Activated CD4-positive, alpha-beta memory T cell treated with anti-CD3 and anti-CD28 coated beads, Interleukin-2, amount 10 ng/mL, durations not matched to agents 7 days and 5 days (primary cell): ENCODE data around the gene NKAIN2. TPM values are rescaled to one million over a fixed set of nuclear protein-coding genes. Genes with fewer than 3 reads are reported as not detected.
"Not testable (repeated sequence)": the region's sequence is repeated elsewhere in the genome, so short reads cannot be mapped to it uniquely, and the experiment has no call there.

ENCODE experiments used
- CTCF ChIA-PET: fragments of 350-600 bp; sonication (Branson Sonifier 250); formaldehyde crosslinking; loops from one replicate; lab custom pipeline; 2021; ENCODE audit warnings: antibody characterized with exemption, inconsistent platforms; lab: Charles Lee
- POLR2A ChIA-PET: fragments of 350-600 bp; sonication (Branson Sonifier 250); formaldehyde crosslinking; loops from one replicate; lab custom pipeline; 2021; ENCODE audit warnings: antibody characterized with exemption; lab: Charles Lee
- DNase-seq: peaks from one replicate; pipeline ENCODE4 v3.0.0-alpha.2; 2020
- H3K27ac Mint-ChIP-seq: one replicate; pipeline ENCODE4 v1.8.0; 2021; ENCODE audit warnings: mild to moderate bottlenecking, mixed read lengths
- H3K27me3 Mint-ChIP-seq: one replicate; pipeline ENCODE4 v1.8.0; 2021; ENCODE audit warnings: mixed read lengths
- H3K36me3 Mint-ChIP-seq: one replicate; pipeline ENCODE4 v1.8.0; 2021; ENCODE audit warnings: low read depth, mixed read lengths
- H3K4me1 Mint-ChIP-seq: one replicate; pipeline ENCODE4 v1.8.0; 2021; ENCODE audit warnings: mixed read lengths
- H3K4me3 Mint-ChIP-seq: one replicate; pipeline ENCODE4 v1.8.0; 2021; ENCODE audit warnings: mild to moderate bottlenecking, mixed read lengths
- H3K9me3 Mint-ChIP-seq: one replicate; pipeline ENCODE4 v1.8.0; 2021; ENCODE audit warnings: mixed read lengths
- total RNA-seq, 2 experiments: library from RNA; stranded (reverse); gene quantifications; one replicate each; pipeline ENCODE4 v1.2.3, GENCODE V29; 2021

The NKAIN2 gene
- total RNA-seq, 2 experiments from 2014 or later, result not detected

- H3K4me1 Mint-ChIP-seq, CTCF ChIA-PET, H3K4me3 Mint-ChIP-seq, H3K27ac Mint-ChIP-seq, H3K9me3 Mint-ChIP-seq, POLR2A ChIA-PET, DNase-seq, H3K36me3 Mint-ChIP-seq, H3K27me3 Mint-ChIP-seq: not testable (repeated sequence)
Measured at GRCh38 chr6:124464600-124464999, 660.9 kb downstream of the NKAIN2 start.

GRCh38 chr6:124466949-124467348, 663.3 kb downstream of the NKAIN2 start:
- no peak for DNase-seq
- Mint-ChIP-seq H3K9me3 (no peaks in the 10 kb centered on the region), H3K36me3 (no peaks in the 10 kb centered on the region), H3K27ac (no peak overlapping the region), H3K4me3 (no peak overlapping the region), H3K27me3 (no peaks in the 10 kb centered on the region), H3K4me1 (no peaks in the 10 kb centered on the region)
- ChIA-PET CTCF (no interaction called here), POLR2A (no interaction called here)

DNA sequence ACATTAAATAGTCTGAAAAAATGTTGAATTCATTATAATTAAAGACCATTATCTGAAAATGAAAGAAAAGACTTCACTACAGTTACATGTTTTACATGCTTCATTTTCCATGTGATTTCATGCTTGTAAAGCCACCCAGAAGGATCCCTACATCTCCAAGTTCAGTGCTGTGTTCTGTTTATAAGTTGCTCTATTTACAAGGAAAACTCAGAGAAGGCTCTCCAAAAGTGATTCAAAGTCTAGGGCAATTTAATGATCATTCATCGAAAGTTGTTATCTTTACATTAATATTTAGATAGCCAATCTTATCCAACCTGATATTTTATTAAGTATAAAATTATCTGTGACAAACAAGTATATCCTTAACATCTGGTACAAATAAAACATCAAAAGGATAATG, 663.7 kb downstream of the NKAIN2 start:
- Mint-ChIP-seq H3K9me3 (no peaks in the 10 kb centered on the region), H3K36me3 (no peaks in the 10 kb centered on the region), H3K27me3 (no peaks in the 10 kb centered on the region), H3K4me3 (no peak overlapping the region), H3K4me1 (no peaks in the 10 kb centered on the region), H3K27ac (no peak overlapping the region)
- CTCF ChIA-PET, result no interaction called here
- DNase-seq, result no peak
- POLR2A ChIA-PET, result no interaction called here

GRCh38 chr6:124470803-124471202, 667.1 kb downstream of the NKAIN2 start:
- ChIA-PET POLR2A (no interaction called here), CTCF (no interaction called here)
- no peaks in the 10 kb centered on the region for H3K9me3 Mint-ChIP-seq
- no peak overlapping the region for H3K4me3 Mint-ChIP-seq
- no peaks in the 10 kb centered on the region for H3K36me3 Mint-ChIP-seq
- no peak for DNase-seq
- H3K4me1 Mint-ChIP-seq, result no peaks in the 10 kb centered on the region
- no peaks in the 10 kb centered on the region for H3K27me3 Mint-ChIP-seq
- no peak overlapping the region for H3K27ac Mint-ChIP-seq

GRCh38 chr6:124475176-124475575, 671.5 kb downstream of the NKAIN2 start:
- Mint-ChIP-seq H3K36me3 (no peaks in the 10 kb centered on the region), H3K27me3 (no peaks in the 10 kb centered on the region), H3K4me3 (no peak overlapping the region), H3K4me1 (no peaks in the 10 kb centered on the region), H3K9me3 (no peaks in the 10 kb centered on the region), H3K27ac (no peak overlapping the region)
- CTCF ChIA-PET, result interaction anchor here (1.0 kb wide), 1 partner anchor 14 kb away, joined by 3 read pairs; no protein-coding TSS in a partner anchor
- no peak for DNase-seq
- POLR2A ChIA-PET, result no interaction called here

GRCh38 chr6:124478906-124479305, 675.2 kb downstream of the NKAIN2 start:
- Mint-ChIP-seq H3K27me3 (no peaks in the 10 kb centered on the region), H3K4me3 (no peak overlapping the region), H3K4me1 (no peaks in the 10 kb centered on the region), H3K36me3 (no peaks in the 10 kb centered on the region), H3K27ac (no peak overlapping the region), H3K9me3 (no peaks in the 10 kb centered on the region)
- no peak for DNase-seq
- CTCF ChIA-PET, result no interaction called here
- POLR2A ChIA-PET, result no interaction called here

- CTCF ChIA-PET, result no interaction called here
- POLR2A ChIA-PET, result no interaction called here
- no peak for DNase-seq
- Mint-ChIP-seq H3K27me3 (no peaks in the 10 kb centered on the region), H3K4me3 (no peak overlapping the region), H3K4me1 (no peaks in the 10 kb centered on the region), H3K27ac (no peak overlapping the region), H3K9me3 (no peaks in the 10 kb centered on the region), H3K36me3 (no peaks in the 10 kb centered on the region)
Measured at GRCh38 chr6:124479991-124480430, 676.3 kb downstream of the NKAIN2 start.

GRCh38 chr6:124482071-124482491, 678.4 kb downstream of the NKAIN2 start:
- no peaks in the 10 kb centered on the region for H3K4me1 Mint-ChIP-seq
- H3K9me3 Mint-ChIP-seq, result no peaks in the 10 kb centered on the region
- no peak for DNase-seq
- H3K27ac Mint-ChIP-seq, result no peak overlapping the region
- CTCF ChIA-PET, result no interaction called here
- no peaks in the 10 kb centered on the region for H3K36me3 Mint-ChIP-seq
- no peak overlapping the region for H3K4me3 Mint-ChIP-seq
- POLR2A ChIA-PET, result no interaction called here
- no peaks in the 10 kb centered on the region for H3K27me3 Mint-ChIP-seq

GRCh38 chr6:124487623-124488431, 684.2 kb downstream of the NKAIN2 start:
- Mint-ChIP-seq H3K4me3 (no peak overlapping the region), H3K27ac (no peak overlapping the region), H3K9me3 (no peaks in the 10 kb centered on the region), H3K4me1 (no peaks in the 10 kb centered on the region), H3K36me3 (no peaks in the 10 kb centered on the region), H3K27me3 (no peaks in the 10 kb centered on the region)
- ChIA-PET POLR2A (no interaction called here), CTCF (no interaction called here)
- no peak for DNase-seq

DNA sequence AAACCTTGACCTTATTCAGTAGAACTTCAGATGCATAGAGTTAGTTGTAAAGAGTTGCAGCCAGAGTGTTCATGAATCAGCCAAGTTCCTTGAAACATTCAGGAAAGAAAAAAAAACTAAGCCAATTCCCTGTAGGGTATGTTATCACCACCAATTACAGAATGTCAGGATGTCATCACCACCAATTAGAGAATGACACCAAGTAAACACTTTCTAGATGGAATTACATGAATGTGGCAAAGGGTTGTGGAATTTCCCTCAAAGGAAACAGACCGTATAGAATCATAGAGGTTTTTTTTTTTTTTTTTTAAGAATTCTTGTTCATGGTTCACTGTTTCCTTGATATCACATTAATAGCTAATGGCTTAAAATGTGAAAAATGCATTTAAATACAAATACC, 686.5 kb downstream of the NKAIN2 start:
- Mint-ChIP-seq H3K9me3 (no peaks in the 10 kb centered on the region), H3K27me3 (no peaks in the 10 kb centered on the region), H3K27ac (no peak overlapping the region), H3K4me3 (no peak overlapping the region), H3K36me3 (no peaks in the 10 kb centered on the region), H3K4me1 (no peaks in the 10 kb centered on the region)
- POLR2A ChIA-PET, result no interaction called here
- CTCF ChIA-PET, result no interaction called here
- DNase-seq, result no peak

GRCh38 chr6:124493259-124493658, 689.6 kb downstream of the NKAIN2 start:
- no peak overlapping the region for H3K4me3 Mint-ChIP-seq
- CTCF ChIA-PET, result no interaction called here
- POLR2A ChIA-PET, result no interaction called here

DNA sequence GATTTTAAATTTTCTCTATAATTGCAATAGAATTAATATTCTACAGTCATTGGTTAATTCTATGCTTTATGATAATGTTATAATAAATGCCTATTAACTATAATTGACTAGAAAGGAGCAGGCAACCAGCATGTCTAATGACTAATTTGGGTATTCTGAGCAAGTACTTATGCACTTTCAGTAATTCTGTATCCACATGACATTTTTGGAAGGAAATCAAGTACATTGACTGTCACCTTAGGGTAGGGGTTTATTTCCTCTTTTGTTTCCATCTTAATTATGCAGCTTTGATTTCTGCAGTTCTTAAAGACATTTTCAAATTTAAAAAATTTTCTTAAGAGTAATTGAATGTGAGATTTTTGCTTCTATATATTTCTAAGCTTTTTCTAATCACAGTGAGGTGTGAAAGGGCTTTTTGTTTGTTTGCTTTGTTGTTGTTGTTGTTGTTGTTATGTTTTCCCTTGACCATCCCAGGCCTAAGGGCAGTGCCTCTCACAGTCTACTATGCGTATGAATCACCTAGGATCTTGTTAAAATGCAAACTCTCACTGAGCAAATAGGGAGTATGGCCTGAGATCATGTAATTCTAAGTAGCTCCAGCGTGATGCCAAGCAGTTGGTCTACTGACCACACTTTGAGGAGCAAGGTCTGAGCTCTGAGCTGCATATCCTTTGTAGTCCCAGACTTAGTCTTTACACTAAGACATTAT, 691.4 kb downstream of the NKAIN2 start:
- H3K36me3 Mint-ChIP-seq, result no peaks in the 10 kb centered on the region
- POLR2A ChIA-PET, result no interaction called here
- no peak overlapping the region for H3K4me3 Mint-ChIP-seq
- CTCF ChIA-PET, result no interaction called here
- no peaks in the 10 kb centered on the region for H3K4me1 Mint-ChIP-seq
- DNase-seq, result no peak
- H3K9me3 Mint-ChIP-seq, result no peaks in the 10 kb centered on the region
- H3K27ac Mint-ChIP-seq, result no peak overlapping the region
- H3K27me3 Mint-ChIP-seq, result no peaks in the 10 kb centered on the region

More at GRCh38 chr6:124493259-124493658, 689.6 kb downstream of the NKAIN2 start:
- no peaks in the 10 kb centered on the region for H3K9me3 Mint-ChIP-seq
- no peaks in the 10 kb centered on the region for H3K36me3 Mint-ChIP-seq
- H3K4me1 Mint-ChIP-seq, result no peaks in the 10 kb centered on the region
- H3K27ac Mint-ChIP-seq, result no peak overlapping the region
- no peaks in the 10 kb centered on the region for H3K27me3 Mint-ChIP-seq
- DNase-seq, result no peak

GRCh38 chr6:124495665-124496190, 692.1 kb downstream of the NKAIN2 start:
- ChIA-PET POLR2A (no interaction called here), CTCF (no interaction called here)
- H3K36me3 Mint-ChIP-seq, result no peaks in the 10 kb centered on the region
- H3K4me3 Mint-ChIP-seq, result no peak overlapping the region
- H3K4me1 Mint-ChIP-seq, result no peaks in the 10 kb centered on the region
- DNase-seq, result no peak
- no peaks in the 10 kb centered on the region for H3K27me3 Mint-ChIP-seq
- H3K9me3 Mint-ChIP-seq, result no peaks in the 10 kb centered on the region
- H3K27ac Mint-ChIP-seq, result no peak overlapping the region
